GM12873 (cell line): ENCODE data around the gene DUS1L.

Source experiments
- TF ChIP-seq, protein P1 (sequence below): IDR thresholded peaks from 2 replicates; pipeline ENCODE4 v1.5.1; 2012; ENCODE audit warnings: low read depth, mild to moderate bottlenecking, moderate library complexity, low read length, control low read depth; ENCODE audit not compliant: insufficient read depth; ENCODE audit errors: missing control alignments

The DUS1L gene

DNA sequence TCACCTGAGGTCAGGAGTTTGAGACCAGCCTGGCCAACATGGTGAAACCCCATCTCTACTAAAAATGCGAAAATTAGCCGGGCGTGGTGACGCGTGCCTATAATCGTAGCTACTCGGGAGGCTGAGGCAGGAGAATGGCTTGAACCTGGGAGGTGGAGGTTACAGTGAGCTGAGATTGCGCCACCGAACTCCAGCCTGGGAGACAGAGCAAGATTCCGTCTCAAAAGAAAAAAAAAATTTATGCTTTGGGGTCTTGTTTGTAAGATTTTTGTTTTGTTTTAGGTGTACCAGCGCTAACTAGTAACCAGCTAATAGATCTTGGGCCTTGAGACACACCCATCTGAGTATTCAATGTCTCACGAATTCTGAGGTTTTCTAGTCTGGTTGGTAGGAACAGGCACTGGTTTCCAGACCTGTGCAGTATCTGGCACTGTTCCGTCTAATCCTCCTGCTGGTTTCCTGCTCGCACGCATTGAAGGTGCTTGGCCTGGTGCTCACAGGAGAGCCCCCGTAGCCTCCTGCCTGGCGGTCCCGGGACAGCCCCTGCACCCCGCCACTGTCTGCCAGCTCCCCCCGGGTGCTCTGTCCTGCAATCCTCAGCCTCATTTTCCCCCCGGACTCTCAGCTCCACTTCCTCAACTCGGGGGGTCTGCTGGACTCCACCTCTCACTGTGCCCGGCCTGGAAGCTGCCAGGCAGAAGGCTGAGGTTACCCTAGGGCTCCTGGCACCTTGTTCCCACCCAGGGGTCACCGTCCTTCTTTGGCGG, 10.6 kb upstream of the DUS1L start:
- TF ChIP-seq, protein P1, sequence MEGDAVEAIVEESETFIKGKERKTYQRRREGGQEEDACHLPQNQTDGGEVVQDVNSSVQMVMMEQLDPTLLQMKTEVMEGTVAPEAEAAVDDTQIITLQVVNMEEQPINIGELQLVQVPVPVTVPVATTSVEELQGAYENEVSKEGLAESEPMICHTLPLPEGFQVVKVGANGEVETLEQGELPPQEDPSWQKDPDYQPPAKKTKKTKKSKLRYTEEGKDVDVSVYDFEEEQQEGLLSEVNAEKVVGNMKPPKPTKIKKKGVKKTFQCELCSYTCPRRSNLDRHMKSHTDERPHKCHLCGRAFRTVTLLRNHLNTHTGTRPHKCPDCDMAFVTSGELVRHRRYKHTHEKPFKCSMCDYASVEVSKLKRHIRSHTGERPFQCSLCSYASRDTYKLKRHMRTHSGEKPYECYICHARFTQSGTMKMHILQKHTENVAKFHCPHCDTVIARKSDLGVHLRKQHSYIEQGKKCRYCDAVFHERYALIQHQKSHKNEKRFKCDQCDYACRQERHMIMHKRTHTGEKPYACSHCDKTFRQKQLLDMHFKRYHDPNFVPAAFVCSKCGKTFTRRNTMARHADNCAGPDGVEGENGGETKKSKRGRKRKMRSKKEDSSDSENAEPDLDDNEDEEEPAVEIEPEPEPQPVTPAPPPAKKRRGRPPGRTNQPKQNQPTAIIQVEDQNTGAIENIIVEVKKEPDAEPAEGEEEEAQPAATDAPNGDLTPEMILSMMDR: no peak

DNA sequence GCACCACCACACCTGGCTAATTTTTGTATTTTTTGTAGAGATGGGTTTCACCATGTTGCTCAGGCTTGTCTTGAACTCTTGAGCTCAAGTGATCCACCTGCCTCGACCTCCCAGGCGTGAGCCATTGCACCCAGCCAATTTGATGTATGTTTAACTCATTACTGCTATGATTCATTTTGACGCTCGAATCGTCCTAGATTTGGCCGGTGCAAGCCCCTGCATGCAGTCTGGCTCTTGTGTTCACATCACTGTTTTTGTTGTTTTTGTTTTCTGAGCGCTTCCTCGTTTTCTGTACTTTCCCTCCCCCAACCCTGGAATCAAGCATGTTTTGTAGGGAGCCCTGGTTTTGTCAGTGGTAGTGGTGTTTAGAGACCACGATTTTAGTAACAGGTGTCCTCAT, 7.8 kb upstream of the DUS1L start:
- TF ChIP-seq, protein P1: no peak

DNA sequence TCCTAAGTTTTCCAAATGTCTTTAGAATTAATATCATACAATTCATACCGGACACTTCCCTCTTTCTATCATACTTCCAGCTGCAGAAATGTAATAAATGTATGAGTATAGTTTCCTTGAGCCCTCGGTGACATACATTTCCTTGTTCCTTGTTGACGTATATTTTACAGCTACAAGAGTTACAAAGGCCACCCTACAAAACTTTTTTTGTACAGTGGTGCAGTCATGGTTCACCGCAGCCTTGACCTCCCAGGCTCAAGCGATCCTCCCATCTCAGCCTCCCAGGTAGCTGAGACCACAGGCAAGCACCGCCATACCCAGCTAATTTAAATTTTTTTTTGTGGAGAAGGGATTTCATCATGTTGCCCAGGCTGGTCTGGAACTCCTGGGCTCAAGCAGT, 7.2 kb upstream of the DUS1L start:
- TF ChIP-seq, protein P1: no peak

DNA sequence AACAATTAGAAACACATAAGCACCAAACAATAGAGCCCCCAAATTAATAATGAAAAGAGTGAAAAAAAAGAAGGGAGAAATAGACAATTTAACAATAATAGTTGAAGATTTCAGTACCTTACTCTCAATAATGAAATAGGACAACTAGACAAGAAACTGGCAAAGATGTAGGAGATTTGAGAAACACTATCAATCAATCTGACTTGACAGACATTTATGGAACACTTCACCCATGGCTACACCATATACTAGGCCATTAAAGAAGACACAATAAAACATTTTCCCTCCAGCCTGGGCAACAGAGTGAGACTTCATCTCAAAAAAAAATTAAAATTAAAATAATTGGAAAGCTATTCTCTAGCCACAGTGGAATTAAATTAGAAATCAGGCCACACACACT, 5.0 kb upstream of the DUS1L start:
- TF ChIP-seq, protein P1: no peak

DNA sequence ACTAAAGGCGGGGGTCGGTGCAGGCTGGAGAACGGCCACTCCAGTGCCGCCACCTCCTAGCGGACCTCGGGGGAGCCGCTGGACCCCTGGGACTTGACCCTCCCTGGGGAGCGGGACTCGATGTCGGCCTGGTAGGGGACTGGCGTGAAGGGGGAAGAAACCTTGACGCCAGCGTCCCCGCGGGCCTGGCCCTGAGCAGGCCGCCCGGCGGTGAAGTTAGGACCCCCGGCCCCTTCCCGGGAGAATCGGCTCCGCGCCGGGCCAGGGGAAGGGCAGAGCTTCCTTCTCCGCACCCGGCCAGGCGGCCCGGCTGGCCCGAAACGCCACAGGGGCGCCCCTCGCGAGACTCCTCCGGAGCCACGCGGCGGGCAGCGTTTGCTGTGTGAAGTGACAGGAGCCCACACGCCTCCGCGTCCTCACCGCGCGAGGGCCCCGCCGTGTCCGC, 389 bp downstream of the DUS1L start:
- TF ChIP-seq, protein P1: no peak

DNA sequence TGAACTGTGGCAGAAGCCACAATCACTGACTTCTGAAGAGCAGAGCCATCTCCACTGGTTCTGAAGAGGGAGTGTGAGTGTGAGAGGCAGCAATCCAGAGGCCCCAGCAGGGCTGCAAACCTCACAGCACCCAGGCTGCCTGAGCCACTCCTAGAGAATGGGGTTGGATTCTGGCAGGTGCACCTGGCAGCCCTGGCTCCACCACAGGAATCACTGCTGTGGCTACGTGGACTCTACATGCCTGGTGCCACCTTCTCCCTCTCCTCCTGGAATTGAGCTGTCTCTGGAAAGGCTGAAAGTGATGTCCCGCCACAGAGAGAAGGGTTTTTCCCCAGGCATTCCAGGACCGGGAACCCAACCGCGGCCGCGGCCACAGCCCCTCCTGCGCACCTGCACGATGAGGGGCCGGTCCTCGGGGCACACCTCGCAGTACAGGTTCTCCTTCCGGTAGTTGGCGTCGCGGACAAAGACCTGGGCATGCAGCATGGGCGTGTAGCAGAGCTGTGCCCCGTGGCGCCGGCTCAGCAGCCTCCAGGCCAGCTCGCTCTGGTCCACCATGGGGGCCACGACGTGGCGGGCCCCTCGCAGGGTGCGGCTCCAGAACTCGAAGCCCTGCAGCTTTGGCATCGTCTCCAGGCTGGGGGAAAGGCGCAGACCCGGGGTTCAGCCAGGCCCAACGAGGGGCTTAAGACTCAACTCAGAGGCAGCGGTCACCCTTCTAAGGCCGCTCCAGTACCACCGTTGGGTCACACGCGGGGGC, 991 bp downstream of the DUS1L start:
- TF ChIP-seq, protein P1: no peak
